Medulla oblongata (tissue), 1 donor: Measurements from ENCODE around the gene MKLN1.
"Not testable (repeated sequence)": the region's sequence is repeated elsewhere in the genome, so short reads cannot be mapped to it uniquely, and the experiment has no call there.

Experiments
- DNase-seq: peaks from one replicate; pipeline ENCODE4 v3.0.0-alpha.2; 2015; ENCODE audit errors: extremely low spot score

MKLN1 gene

DNA sequence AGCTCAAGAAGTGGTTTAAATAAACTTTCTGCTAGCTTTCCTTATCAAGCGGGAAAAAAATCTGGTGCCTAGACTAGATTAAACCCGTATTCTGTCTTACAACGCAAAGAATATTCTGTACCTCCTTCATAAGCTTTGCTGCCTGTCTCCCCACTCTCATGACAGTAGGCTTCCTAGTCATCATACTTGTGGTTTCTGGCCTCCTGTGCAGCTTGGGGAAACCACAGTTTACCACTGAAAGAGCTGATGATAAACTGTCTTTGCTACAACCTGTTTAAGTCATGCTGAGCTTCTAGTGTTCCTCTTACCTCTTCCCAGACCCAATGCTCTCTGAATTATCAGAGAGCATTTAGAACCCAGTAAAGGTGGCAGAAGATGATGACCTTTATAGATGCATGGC, 173.7 kb downstream of the MKLN1 start:
- no peak for DNase-seq

DNA sequence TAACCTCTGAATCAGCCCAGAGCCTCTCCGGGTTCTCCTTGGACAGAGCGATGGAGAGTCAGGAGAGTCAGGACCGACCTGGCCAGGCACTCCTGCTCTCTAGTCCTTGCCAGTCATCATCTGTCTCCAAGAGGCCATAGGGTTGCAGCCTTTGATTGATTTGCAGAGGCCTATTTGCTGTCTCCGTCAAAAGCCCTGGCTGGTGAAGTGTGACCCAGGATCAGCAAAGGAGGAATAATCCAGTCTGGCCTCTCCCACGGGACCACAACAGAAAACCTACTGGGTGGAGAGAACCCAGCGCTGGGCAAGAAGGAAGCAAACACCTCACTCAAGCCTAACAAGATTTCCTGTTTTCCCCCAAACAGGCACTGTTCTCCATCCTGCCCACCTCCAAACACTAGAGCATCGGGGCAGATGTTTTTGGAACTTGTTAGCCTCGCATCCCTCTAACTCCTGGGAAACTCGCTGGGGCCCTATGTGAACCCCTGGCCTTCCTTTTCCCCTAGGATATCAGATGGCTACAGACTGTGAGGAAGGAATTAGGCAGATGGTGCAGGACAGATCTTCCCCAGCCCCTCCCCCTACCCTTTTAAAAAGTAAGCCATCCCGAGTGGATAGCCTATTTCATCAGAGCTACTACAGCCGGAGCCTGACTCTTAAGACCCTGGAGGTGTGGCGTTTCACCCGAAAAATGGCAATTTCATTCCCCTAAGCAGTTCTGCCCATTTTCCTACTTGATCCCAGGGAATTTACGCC, 174.4 kb downstream of the MKLN1 start:
- DNase-seq, result no peak

- peak; percentile 41 for DNase-seq
These were observed 175.3 kb downstream of the MKLN1 start for GRCh38 chr7:131502810-131503508.

GRCh38 chr7:131503639-131504038, 176.0 kb downstream of the MKLN1 start:
- DNase-seq, result no peak

DNA sequence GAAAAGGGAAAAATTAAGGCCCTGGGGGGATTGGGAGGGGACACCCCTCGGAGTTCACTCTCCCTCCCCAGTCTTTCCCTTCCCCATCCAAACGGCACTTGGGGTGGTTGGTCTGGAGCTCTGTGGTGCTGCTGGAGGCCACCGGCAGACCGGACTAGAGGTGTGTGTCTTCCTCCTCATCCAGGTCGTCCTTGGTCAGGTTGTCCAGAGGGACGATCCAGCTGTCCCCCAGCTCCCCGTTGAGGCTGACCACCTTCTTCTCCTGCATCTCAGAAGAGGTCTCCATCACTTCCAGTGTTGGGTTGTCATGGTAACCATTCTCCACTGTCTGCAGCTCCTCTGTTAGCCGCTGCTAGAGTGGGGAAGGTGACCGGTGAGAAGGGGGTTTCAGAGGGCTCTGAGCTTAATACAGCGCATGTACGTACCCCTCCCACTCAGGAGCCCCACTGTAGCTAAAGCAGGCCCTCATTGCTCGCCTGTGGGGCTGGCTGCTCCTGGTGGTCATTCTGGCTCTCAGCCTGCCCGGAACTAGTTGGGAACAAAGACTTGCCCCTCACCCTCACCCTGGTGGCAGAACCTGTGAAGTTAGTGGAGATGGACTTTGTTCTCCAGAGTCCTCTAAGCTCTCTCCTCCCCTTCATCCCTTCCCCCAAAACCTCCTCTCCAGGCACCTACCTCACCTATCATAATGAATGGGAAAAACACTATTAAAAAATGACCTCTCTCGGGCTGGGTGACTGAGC, 176.7 kb downstream of the MKLN1 start:
- no peak for DNase-seq

- DNase-seq, result not testable (repeated sequence)
These were observed 177.5 kb downstream of the MKLN1 start for GRCh38 chr7:131505037-131505620.

- DNase-seq, result no peak
These were observed 178.2 kb downstream of the MKLN1 start for GRCh38 chr7:131505636-131506557.

- no peak for DNase-seq
These were observed 178.9 kb downstream of the MKLN1 start for GRCh38 chr7:131506597-131506996.

DNA sequence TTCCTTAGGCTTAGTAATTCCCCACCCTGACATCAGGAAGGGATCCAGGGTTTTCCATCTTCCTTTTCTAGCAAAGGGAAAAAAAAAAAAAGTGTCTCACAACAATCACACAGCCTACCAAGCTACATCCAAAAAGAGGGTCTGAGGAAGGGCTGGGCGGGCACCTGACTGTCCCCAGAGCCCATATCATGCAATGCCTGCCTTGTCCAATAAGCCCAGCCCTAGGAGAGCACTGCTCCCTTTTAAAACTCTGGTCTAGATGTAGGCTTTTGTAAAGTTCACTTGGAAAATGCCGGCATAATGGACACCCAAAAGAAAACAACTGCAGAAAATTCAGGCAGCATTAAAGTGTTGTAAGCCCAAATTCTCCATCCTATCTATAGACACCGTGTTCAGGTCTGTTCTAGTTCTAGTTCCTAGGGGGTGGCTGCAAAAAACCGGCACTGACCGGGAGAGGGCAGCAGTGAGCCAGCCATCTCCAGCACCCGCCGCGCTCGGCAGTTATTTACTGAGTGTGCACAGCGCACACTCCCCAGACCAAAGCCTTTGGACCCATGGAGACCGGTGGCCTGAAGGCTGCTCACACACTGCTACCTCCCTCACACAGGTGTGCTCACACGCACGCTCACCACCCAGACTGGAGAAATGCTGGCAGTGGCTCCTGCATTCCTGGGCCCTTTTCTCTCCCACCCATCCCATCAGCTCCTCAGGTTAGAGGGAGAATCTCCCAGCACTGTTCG, 180.1 kb downstream of the MKLN1 start:
- peak; percentile 85 for DNase-seq

DNA sequence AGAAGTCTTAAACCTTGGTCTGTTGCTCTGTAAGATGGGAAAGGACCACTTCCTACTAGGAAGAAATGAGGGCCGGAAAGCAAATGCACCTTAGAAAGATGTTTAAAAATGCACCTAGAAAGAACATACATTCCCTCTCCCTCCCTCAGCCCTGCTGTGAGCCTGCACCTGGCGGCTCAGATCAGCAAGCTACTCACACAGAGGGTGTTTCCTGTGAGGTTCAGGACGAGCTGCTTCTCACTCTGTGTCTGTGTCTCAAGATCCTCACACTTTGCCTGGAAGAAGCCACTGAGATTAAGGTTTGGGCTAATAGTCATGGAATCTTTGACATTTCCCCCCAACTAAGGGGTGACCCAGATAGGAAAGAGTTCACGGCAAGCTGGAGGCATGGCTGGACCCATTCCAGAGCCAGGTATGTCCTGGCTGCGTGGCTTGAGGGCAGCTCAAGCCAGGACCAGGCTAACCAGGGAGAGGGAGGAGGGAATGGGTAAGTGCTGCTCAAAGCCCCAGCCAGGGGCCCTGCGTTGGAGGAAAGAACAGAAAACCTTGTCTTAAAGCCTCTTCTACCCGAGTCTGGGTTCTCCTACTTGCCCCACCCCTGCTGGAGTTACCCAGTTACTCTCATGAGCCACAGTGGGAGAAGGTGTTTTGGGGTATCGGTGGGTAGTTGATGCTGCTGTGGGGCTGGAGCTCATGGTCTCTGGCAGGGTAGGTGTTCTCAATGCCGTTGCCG, 181.2 kb downstream of the MKLN1 start:
- DNase-seq, result no peak

DNA sequence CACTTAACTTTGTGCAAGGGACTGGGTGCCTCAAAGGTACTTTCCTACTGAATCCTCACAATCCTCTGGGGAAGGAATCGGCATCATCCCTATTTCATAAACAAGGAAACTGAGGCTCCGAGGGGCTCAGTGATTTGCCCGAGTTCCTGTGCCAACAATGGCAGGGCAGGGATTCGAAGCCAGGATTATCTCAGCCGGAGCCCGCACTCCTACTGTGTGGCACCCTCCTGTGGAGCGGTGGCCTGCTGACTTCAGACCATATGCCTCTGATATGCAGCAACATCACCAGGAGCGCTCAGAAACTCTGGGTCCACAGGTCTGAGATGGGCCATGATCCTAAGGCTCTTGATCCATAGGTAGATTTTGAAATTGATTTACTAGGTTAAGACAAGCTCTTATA, 182.1 kb downstream of the MKLN1 start:
- DNase-seq, result no peak

GRCh38 chr7:131511071-131511470, 183.4 kb downstream of the MKLN1 start:
- DNase-seq, result no peak

GRCh38 chr7:131511774-131512535, 184.3 kb downstream of the MKLN1 start:
- DNase-seq, result no peak

DNA sequence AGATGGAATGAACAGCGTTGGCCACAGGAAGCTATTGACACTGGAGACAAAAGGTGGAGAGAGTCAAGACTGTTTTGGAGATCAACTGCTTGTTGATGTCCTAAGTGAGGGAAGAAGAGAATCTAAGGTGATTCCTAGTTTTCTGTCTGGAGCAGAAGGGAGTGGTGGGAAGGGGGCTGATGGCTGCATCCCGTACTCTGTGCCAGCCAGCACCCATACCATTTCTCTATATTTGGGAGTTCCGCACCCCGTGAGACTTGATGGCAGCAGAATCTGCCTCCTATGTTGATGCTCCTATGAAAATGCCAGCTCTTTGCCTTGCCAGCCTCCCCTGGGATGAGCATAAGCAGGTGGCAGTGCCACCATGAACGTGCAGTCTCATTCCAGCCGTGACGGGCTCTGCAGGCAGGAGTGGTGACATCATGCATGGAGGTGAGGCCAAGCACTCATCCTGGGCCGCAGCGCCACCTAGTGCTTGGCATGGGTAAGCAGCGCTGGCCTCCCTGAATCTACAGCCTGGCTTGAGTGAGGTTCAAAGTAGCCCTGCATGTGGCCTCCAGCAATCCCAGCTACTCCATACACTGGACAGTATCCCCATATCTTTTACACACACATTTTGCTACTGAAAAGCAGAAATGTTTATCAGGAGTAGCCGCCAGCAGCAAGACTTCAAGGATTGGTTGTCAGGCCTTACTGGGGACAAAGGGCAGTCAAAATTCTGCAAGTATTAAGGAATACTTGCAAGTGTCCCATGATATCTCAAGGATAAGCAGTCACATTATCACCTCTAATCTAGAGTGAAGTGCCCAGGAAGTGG, 185.8 kb downstream of the MKLN1 start:
- DNase-seq, result peak; percentile 91

GRCh38 chr7:131515471-131515870, 187.8 kb downstream of the MKLN1 start:
- DNase-seq, result not testable (repeated sequence)

GRCh38 chr7:131517218-131517923, 189.7 kb downstream of the MKLN1 start:
- no peak for DNase-seq

GRCh38 chr7:131518626-131519025, 190.9 kb downstream of the MKLN1 start:
- DNase-seq, result no peak
